Astrocyte (in vitro differentiated cells and primary cell): ENCODE measurements around the gene KRT17.

Experiments used
- EZH2 ChIP-seq: IDR thresholded peaks from 2 replicates; pipeline ENCODE4 v1.6.1; 2012; ENCODE audit warnings: mild to moderate bottlenecking, low read length, inconsistent platforms; ENCODE audit not compliant: insufficient read depth
- TF ChIP-seq, protein P1 (sequence below): IDR thresholded peaks from 2 replicates; pipeline ENCODE4 v1.5.1; 2011; ENCODE audit warnings: low read depth, mild to moderate bottlenecking, inconsistent platforms, low read length, moderate library complexity; ENCODE audit not compliant: insufficient read depth

GRCh38 chr17:41602524-41602923, 21.9 kb downstream of the KRT17 start:
- TF ChIP-seq, protein P1, sequence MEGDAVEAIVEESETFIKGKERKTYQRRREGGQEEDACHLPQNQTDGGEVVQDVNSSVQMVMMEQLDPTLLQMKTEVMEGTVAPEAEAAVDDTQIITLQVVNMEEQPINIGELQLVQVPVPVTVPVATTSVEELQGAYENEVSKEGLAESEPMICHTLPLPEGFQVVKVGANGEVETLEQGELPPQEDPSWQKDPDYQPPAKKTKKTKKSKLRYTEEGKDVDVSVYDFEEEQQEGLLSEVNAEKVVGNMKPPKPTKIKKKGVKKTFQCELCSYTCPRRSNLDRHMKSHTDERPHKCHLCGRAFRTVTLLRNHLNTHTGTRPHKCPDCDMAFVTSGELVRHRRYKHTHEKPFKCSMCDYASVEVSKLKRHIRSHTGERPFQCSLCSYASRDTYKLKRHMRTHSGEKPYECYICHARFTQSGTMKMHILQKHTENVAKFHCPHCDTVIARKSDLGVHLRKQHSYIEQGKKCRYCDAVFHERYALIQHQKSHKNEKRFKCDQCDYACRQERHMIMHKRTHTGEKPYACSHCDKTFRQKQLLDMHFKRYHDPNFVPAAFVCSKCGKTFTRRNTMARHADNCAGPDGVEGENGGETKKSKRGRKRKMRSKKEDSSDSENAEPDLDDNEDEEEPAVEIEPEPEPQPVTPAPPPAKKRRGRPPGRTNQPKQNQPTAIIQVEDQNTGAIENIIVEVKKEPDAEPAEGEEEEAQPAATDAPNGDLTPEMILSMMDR, result no peak
- no peak for TF ChIP-seq EZH2
